NCI-H2107 (cell line): ENCODE results near the gene EBNA1BP2.
"Not testable (repeated sequence)": the region's sequence is repeated elsewhere in the genome, so short reads cannot be mapped to it uniquely, and the experiment has no call there.

Experiments
- DNase-seq: peaks from one replicate; lab custom pipeline; 2025; lab: John Stamatoyannopoulos, UW

Gene EBNA1BP2

DNA sequence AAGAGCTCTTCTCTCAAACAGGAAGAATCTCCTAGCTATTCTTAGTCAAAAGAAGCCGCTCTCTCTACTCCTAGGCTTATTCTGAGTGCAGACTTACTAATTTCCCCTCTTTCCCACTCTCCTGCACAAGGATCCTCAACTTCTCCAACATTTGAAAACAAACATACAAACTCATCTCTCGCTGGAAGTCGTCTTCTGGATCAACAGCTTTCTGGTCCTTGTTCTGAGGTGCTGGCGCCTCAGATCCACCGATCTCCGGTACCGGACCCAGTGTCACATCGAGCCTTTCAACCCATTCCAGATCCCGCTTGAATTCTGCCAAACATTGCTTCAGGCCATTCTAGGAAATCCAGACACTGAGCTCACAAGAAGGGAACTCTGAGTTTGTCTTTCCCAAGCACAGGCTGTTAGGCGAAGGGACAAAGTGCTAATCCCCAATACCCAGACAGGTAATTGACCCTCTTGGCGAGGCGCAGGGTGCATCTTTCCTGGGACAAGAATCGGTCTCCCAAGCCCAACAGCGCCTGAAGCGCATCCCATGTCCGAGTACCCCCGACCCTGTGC lies 696 bp downstream of the EBNA1BP2 start:
- DNase-seq: no peak

DNA sequence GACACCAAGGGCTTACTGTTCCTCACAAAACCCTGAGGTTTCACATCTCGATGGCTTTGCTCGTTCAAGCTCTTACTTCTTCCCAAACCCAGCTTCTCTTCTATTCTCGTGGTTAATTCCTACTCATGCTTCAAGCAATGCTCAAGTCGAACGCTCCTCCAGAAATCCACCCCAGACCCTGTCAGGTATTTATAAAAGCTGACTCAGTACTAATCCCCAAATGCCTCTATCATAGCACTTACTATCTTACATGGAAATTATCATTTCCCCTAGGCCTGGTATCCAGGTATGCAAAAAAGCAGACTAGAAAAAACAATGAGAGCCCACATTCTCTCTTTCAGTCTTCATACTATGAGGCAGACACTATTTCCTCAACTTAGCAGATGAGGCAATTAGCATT lies 6.3 kb downstream of the EBNA1BP2 start:
- no peak for DNase-seq

DNA sequence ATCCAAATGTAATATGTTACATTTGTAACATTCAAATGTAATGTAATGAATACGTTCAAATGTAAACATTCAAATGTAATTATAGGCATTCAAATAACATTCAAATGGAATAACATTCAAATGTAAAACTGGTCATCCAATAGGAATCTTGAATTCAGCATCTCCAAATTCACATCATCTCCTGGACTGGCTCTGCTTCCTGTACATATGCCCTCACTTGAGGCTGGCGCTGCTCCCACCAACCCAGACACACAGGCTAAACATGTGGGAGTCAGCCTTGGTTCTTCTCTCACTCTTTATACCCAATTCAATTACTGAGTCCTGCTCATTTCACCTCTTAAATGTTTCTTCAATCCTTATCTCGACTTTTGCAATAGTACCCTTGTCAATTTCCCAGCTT lies 6.9 kb downstream of the EBNA1BP2 start:
- no peak for DNase-seq

DNA sequence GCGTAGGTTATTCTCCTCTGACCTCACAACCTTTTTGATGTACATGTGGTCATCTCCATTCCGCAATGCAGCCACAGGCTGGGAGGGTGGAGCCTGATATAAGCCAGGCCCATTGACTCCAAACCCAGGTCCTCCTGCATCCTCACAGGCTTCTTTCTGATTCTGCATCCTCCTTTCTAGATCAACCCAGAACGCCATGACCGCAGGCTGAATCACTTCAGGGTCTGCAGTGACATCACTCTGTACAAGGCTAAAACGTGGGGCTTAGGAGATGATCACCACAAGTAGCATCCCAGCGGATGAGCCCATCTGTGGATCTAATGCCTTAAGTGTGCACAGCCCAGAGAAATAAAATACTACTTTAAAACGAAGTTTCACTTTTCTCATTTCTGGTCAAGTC lies 16.1 kb downstream of the EBNA1BP2 start:
- DNase-seq: no peak

DNA sequence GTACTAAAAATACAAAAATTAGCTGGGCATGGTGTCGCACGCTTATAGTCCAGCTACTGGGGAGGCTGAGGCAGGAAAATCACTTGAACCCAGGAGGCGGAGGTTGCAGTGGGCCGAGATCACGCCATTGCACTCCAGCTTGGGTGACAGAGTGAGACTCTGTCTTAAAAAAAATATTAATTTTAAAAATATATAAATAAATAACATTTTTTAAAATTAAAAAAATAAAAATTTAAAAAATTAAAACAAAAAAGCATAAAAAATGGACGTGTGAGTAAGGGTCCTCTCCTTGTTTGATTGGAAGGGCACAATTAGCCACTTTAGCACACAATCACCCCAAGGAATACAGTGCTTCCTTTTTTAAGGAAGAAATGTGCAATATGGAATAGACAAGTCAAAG lies 18.6 kb downstream of the EBNA1BP2 start:
- DNase-seq: no peak

DNA sequence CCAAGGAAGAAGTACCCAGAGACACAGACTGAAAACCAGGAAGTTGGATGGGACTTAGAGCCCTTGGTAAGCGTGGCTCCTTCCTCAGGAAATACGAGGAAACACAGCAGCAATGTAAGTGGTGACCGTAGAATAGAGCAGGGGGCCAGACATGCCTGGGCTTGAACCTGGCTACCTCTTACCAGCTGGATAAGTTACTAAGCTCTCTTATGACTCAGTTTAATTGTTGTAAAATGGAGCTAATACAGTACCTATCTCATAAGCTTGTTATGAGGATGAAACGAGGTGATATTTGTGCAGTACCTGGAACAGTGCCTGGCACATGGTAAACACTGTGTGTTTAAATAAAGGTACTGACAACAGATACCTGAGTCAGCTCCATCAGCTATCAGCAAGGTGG lies 19.2 kb downstream of the EBNA1BP2 start:
- no peak for DNase-seq

DNA sequence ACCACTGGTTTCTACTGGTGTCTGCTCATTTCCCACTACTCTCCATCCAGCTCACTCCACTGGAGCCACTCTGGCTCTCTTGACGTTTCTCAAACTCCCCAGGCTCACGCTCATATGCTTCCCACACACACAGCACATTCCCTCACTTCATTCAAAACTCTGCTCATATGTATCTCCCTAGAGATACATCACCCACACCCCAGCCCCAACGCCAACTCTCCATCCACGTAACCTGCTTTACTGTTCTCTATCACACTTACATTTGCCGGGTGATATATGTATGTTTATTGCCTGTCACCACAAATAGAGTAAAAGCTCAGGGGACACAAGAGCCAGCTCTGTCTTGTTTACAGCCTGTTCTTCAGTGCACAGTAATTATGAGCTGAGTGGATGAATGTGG lies 22.2 kb downstream of the EBNA1BP2 start:
- DNase-seq: no peak

DNA sequence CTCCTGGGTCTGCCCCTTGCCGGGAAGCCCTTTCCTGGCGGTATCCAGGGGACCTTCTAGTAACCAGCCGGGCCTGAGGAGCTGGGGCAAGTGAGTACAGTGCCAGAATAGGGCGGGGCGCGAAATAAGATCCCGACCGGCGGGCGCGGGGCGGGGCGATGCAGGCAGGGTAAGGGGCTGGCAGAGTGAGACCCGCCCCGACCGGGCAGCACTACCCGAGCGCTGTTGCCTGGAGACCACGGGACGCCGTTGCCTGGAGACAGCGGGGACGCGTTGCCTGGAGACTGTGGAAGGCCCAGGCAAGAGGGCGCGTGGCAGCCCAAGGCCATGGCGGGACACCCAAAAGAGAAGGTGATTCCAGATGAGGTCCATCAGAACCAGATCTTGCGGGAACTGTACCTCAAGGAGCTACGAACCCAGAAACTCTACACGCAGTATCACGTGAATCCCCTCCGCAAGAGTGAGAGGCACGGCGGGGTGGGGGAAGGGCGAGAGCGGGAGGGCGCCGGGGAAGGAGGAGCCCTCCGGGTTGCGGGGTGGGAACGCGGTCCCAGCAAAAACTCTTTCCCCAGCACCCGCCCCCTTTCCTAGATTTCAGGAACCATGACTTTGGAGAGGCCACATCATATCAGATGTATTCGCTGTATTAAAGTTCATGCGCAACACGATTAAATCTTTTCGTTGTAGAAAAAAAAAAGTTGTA lies 24.3 kb downstream of the EBNA1BP2 start:
- peak; percentile 85 for DNase-seq

DNA sequence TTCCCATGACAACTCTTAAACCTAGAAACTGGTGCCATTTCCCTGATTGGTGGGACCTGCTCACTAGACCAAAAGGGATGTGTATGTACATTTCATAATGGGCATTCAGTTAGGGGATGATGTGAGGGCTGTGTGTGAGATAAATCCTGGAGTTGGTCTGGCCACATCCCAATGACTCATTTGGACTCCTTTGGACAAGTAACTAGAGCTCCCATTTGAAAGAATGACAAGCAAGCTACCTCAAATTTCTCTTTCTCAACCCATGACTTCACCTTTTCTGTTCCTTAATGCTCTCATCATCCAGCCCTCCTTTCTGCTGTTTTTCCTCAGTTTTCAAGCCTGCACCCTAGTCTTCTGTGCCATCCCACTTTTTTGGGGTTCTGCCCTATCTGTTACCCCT lies 27.9 kb downstream of the EBNA1BP2 start:
- DNase-seq: no peak

DNA sequence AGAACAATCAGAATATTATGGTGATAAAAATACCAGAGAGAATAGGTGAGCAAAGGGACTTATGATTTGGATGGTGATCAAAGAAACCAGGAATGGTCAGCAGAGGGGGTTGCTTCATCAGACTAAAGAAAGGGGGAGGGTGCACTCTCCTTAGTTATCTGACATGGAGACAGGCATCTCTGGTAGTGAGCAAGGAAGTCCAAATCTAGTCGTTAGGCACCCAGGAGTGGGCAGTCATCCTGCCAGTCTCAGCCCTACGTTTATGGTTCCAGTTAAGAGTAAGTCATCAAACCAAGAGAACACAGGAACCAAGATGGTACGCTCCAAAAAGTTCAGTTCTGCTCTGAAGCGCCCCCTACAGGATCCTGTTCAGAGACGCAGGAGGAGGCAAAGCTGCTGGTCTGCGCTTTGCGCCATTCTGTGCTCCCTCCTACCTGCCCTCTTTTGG lies 28.6 kb downstream of the EBNA1BP2 start:
- DNase-seq: no peak

DNA sequence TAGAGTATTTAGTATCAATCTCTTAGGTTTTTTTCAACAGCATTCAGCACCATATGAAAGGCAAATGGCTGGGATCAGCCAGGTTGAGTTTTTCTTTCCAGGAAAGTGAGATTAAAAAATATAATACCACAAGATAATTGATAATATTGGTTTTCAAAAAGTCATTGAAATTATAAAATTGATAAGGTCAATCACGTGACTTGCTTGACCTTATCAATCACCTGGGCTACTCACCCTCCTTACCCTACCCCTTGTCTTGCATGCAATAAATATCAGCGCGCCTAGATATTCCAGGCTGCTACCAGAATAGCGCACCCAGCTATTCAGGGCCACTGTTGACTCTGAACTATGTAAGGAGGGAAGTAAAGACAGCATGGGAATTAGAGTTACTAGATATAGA lies 31.5 kb downstream of the EBNA1BP2 start:
- DNase-seq: no peak

DNA sequence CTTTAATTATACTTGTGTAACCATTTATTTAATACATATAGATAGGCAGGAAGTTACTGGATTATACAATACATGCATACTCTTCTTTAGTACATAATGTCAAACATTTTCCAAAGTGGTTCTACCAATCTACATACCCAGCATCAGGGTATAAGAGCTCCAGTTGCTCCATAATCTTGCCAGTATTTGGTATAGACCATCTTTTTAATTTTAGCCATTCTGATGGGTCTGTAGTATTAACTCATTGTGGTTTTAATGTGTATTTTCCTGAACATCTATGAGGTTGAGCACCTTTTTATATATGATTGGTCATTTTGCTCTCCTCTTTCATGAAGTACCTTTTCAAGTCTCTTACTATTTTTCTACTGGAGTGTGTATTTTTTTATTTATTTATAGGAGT lies 32.1 kb downstream of the EBNA1BP2 start:
- DNase-seq: no peak

DNA sequence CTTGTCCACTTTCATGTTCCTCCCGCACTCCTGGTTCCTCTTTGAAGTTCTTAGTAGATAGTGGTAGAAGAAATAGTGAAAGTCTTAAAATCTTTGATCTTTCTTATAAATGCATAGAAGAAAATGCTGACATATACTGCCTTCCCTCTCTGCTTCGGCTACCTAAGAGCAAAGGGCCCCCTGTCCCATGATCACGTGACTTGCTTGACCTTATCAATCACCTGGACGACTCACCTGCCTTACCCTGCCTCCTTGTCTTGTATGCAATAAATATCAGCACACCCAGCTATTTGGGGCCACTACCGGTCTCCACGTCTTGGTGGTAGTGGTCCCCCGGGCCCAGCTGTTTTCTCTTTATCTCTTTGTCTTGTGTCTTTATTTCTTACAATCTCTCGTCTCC lies 32.8 kb downstream of the EBNA1BP2 start:
- not testable (repeated sequence) for DNase-seq

DNA sequence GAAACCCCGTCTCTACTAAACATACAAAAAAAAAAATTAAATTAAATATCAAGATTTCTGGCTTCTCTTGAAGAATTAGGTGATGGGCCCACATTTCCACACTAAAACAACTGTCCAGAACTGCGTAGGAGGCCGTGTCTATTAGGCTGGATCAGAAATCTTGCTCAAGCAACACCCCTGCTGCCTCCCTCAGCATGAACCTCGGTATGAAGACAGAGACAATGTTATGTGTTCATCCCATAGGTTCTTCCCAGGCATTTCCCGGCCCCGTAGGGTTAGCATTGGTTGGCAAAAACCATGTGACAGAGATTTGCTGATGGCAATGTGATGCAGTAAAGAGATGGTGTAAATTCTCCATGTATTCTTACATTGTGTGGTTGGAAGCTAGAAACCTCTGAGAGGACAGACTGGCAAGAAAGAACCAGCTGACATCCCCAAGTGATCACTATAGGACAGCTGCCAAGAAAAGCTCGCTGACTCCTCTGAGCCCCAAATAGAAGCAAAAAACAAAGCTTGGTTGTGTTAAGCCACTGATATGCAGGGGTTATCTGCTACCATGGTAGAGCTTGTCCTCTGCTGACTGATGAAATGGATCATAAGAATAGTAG lies 34.5 kb downstream of the EBNA1BP2 start:
- no peak for DNase-seq

DNA sequence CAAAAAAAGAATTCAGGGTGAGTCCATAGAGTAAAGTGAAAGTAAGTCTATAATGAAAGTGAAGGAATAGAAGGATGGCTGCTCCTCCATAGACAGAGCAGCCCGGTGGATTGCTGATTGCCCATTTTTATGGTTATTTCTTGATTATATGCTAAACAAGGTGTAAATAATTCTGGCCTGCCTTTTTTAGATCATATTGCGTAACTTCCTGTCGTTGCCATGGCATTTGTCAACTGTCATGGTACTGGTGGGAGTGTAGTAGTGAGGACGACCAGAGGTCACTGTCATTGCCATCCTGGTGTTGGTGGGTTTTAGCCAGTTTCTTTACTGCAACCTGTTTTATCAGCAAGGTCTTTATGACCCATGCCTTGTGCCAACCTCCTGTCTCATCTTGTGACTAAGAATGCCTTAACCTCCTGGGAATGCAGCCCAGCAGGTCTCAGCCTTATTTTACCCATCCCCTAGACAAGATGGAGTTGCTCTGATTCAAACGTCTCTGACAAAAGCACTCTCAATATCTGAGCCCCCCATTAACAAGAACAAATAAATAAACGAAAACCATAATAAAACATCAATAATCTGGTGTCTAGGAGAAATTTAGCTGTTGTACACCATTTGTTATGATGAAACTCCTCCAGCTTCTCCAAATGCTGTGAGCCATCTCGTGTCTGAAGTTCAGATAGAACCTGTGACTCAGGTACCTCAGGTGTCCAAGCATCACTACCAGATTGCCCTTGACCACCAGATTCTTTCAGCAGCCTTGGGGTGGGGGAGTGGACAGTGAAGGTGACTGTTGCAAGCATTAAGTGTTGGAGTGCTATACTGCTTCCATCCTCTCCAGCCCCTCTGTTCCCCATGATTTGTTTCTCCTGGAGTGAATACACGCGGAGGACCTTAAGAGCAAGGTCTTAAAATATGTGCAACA lies 36.0 kb downstream of the EBNA1BP2 start:
- DNase-seq: no peak

DNA sequence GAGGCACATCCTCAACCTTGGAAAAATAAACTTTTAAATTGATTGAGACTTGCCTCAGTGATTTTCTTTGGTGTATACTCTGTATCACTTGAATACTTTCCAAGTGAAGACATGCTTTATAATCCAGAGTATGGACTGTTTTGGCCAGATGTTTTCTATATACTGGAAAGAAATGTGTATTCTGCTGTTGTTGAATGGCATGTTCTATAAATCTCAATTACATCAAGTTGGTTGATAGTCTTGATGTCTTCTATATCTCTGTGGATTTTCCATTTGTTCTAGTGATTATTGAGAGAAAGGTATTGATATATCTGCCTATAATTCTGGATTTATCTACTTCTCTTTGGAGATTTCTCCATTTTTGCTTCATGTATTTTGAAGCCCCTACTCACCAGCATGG lies 37.5 kb downstream of the EBNA1BP2 start:
- no peak for DNase-seq

DNA sequence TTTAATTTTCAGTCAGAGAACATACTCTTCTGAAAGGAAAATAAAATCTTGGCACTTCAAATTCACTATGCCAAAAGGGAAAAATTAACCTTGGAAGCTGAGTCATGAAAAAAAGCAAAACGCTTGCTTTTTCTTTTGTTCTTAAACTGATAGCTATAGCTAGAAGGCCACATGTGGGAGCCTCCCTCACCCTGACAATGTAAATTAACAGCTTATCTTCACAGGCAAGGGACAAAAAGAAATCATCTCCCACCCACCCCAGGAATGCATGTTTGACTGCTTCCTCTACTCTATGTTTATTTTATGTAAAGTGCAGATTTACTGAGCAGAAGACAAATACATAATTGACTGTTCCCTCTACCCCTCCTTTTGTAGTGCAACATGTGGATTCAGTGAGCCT lies 38.0 kb downstream of the EBNA1BP2 start:
- no peak for DNase-seq

DNA sequence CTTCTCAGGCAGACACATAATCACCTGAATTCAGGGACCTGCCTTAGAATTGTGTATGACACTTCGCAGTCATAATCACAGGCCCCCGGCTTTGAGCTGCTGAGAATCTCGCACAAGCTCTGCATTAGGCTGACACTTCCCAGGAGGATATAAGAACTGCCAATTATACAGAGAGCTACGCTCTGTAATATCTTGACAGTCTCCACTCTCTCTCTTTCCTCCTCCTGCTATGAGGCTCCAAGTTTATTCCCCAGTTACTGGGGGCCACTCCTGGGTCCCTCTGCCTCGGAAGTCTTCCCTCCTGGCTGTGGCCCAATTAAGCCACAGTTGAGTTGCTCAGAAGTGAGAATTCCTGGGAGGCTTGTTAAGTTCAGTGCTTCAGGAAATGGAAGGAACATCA lies 42.7 kb downstream of the EBNA1BP2 start:
- DNase-seq: no peak

DNA sequence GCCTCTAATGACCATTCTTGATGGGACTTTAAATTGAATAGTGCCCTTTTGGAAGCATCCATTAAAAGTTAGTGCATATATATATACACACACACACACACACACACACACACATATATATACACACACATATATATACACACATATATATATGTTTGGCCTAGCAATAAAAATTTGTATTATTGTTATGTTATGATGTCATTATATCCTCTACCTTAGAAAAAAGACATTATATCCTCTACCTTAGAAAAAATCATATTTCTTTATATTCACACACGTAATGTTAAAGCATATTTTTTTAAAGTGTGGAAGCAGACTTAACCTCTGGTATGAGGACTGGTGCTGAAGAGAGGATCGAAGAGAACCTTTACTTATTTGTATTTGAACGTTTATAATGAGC lies 43.3 kb downstream of the EBNA1BP2 start:
- DNase-seq: no peak

DNA sequence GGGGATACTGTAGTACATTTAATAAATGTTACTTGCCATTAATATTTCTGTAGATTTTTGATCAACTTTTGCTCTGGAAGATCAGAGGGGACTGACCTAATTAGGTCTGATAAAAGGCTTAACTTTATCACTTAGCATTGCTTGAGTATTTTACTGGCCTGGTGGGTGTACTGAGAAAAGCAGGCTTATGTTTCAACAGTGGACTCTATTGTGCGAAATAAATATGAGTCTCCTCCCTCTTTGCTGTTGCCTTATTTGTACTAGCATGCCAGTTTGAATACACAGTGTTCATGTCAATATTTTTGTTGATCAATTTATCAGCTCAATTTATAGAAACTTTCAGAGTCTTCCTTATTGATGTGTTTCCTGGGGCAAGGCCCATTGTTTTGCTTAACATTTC lies 49.1 kb downstream of the EBNA1BP2 start:
- no peak for DNase-seq

DNA sequence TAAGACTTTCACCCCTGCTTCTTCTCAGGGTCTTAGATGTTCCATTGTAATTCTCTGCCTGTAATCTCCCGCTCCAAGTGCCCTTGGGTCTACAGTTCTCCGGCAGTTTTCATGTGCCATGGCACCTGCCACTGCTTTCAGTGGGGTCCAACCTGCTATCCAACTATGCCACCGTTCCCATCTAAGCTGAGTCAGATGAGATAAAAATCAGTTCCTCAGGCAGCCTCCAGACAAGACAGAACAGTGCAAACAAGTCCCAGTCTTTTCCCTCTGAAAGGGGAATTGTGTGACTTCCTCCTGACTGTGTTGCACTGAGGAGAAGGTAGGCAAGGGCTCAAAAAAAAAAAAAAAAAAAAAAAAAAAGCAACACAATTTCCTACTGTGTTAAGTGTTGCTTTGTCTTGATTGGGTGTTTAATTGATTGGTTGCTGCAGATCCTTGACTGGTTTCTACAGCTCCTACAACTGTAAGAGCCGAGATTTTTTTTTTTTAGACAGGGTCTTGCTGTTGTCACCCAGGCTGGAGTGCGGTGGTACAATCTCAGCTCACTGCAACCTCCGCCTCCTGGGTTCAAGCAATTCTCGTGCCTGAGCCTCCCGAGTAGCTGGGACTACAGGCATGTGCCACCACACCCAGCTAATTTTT lies 50.7 kb downstream of the EBNA1BP2 start:
- no peak for DNase-seq

DNA sequence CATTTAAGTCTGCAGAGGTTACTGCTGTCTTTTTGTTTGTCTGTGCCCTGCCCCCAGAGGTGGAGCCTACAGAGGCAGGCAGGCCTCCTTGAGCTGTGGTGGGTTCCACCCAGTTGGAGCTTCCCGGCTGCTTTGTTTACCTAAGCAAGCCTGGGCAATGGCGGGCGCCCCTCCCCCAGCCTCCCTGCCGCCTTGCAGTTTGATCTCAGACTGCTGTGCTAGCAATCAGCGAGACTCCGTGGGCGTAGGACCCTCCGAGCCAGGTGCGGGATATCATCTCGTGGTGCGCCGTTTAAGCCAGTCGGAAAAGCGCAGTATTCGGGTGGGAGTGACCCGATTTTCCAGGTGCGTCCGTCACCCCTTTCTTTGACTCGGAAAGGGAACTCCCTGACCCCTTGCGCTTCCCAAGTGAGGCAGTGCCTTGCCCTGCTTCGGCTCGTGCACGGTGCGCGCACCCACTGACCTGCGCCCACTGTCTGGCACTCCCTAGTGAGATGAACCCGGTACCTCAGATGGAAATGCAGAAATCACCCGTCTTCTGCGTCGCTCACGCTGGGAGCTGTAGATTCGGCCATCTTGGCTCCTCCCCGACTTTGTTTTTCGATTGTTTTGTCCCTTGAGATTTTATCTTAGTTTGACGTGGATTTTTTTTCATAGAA lies 52.0 kb downstream of the EBNA1BP2 start:
- not testable (repeated sequence) for DNase-seq
